ENCODE results near the gene SLIT3.
"Not testable (repeated sequence)": the region's sequence is repeated elsewhere in the genome, so short reads cannot be mapped to it uniquely, and the experiment has no call there.

The SLIT3 gene

GRCh38 chr5:169168280-169168679, 132.7 kb downstream of the SLIT3 start:
- no peak for DNase-seq

- DNase-seq: no peak
Observed at GRCh38 chr5:169166078-169166477, 134.9 kb downstream of the SLIT3 start.

- DNase-seq: no peak
Observed at GRCh38 chr5:169165052-169165451, 135.9 kb downstream of the SLIT3 start.

GRCh38 chr5:169164481-169164925, 136.4 kb downstream of the SLIT3 start:
- DNase-seq: peak; percentile 79

GRCh38 chr5:169162407-169162806, 138.5 kb downstream of the SLIT3 start:
- DNase-seq: no peak

GRCh38 chr5:169161022-169161680, 139.8 kb downstream of the SLIT3 start:
- DNase-seq: peak; percentile 95

GRCh38 chr5:169160405-169160901, 140.5 kb downstream of the SLIT3 start:
- peak; percentile 33 for DNase-seq

- DNase-seq: no peak
Observed at GRCh38 chr5:169158764-169159163, 142.2 kb downstream of the SLIT3 start.

GRCh38 chr5:169157064-169157463, 143.9 kb downstream of the SLIT3 start:
- no peak for DNase-seq

GRCh38 chr5:169154679-169155078, 146.3 kb downstream of the SLIT3 start:
- DNase-seq: no peak

GRCh38 chr5:169153405-169153804, 147.5 kb downstream of the SLIT3 start:
- DNase-seq: no peak

GRCh38 chr5:169152946-169153345, 148.0 kb downstream of the SLIT3 start:
- DNase-seq: no peak

- DNase-seq: no peak
Observed at GRCh38 chr5:169152453-169152852, 148.5 kb downstream of the SLIT3 start.

GRCh38 chr5:169151051-169151805, 149.7 kb downstream of the SLIT3 start:
- no peak for DNase-seq

GRCh38 chr5:169150108-169150507, 150.8 kb downstream of the SLIT3 start:
- no peak for DNase-seq

- DNase-seq: no peak
Observed at GRCh38 chr5:169149317-169149716, 151.6 kb downstream of the SLIT3 start.

- no peak for DNase-seq
Observed at GRCh38 chr5:169148138-169148740, 152.7 kb downstream of the SLIT3 start.

- no peak for DNase-seq
Observed at GRCh38 chr5:169147534-169147933, 153.4 kb downstream of the SLIT3 start.

- no peak for DNase-seq
Observed at GRCh38 chr5:169146158-169146557, 154.8 kb downstream of the SLIT3 start.

GRCh38 chr5:169142264-169142970, 158.5 kb downstream of the SLIT3 start:
- DNase-seq: no peak

GRCh38 chr5:169140215-169140614, 160.7 kb downstream of the SLIT3 start:
- DNase-seq: not testable (repeated sequence)

- DNase-seq: no peak
Observed at GRCh38 chr5:169139480-169140050, 161.4 kb downstream of the SLIT3 start.

- DNase-seq: no peak
Observed at GRCh38 chr5:169133531-169133930, 167.4 kb downstream of the SLIT3 start.

Data from T1000 (cell line).